Measurements from ENCODE around the gene RGS19. TPM values are rescaled to one million over a fixed set of nuclear protein-coding genes. Genes with fewer than 3 reads are reported as not detected.
A peak's percentile ranks its signal among the peaks of the same experiment; 100 is the strongest.

The RGS19 gene
- total RNA-seq, 1 experiment from 2014 or later = 29.3 TPM

DNA sequence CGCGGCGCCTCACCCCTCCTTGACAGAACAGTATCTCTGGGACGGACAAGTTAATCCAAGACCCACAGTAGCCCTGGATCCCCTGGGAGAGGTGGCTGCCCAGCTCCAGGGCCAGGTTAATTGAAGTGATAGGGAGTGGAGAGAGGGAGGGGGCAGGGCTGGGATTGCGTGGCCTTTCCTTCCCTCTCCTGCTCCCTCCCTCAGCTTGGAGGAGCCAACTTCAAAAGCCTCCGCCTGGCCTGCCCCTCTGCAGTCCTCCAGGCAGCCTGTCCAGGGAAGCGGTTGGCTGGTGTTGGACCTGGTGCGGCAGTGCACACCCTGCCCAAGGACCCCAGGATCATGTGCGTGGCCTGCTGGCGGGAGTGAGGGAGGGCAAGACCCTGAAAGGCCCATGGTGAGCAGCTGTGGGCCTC lies 43.4 kb downstream of the RGS19 start, which contains the start of gene C20orf204:
TSS of gene C20orf204 (plus strand) at position 250 of the 413 bp plus-strand sequence. CDS start at position 392, 142 bp downstream.
- DNase-seq (ENCODE audit: low spot score) = no peak

DNA sequence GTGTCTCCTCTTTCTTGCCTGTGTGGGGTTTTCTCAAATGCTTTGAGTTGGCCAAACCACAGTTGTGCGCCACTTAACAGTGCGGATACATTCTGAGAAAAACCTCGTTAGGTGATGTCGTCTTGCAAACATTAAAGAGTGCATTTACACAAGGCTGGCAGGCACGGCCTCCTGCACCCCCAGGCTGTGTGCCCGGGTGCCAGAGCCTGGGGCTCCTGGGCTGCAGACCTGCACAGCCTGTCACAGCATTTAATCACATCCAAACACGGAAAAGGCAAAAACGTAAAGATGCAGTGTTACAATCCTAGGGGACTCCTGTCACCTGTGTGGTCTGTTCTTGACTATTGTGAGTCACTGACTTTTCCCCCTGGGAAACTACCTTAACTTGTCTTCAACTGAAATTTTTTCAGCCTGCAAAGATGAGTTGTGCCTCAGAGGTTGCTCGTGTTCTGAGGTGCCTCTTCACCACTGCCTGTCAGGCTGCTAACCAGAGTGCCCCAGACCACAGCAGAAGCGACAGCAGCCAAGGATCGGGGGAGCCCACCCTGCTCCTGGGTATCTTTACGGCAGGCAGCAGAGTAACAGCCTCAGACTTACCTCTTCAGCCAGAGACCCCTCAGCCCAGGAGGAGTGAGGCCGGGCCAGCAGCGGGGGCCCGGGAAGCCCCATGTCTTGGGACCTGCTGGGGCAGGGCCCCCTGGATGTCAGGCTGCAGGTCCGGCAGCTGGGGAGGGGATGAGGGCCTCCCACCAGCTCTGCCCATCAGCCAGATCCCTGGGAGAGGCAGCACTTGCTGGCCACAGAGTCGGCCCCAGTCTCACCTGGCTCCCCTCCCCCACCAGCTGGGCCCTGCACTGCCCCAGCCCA lies 44.0 kb downstream of the RGS19 start:
- DNase-seq (ENCODE audit: low spot score) = no peak

DNA sequence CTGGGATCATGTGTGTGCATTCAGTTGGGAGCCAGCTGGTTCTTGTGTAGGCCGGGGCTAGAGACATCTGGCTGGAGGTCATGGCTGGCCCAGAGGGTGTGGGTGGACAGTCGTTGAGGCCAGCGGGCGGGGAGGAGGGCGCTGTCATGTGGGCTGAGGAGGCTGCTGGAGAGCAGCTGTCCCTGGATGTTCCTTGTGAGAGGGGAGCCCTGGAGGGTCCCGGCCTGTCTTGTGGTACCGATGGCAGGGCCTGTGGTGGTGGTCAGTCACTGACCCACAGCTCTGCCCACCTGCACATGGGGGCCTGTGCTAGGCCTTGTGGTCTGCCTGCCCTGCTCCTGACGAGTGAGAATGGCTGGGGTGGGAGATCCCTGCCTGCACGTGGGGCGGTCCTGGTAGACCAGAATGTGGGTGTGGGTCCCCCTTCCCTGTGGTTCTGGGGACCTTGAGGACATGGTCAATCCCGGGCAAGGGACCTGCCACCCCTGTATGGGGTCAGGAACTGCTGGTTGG lies 45.3 kb downstream of the RGS19 start:
- no peak for DNase-seq (ENCODE audit: low spot score)

DNA sequence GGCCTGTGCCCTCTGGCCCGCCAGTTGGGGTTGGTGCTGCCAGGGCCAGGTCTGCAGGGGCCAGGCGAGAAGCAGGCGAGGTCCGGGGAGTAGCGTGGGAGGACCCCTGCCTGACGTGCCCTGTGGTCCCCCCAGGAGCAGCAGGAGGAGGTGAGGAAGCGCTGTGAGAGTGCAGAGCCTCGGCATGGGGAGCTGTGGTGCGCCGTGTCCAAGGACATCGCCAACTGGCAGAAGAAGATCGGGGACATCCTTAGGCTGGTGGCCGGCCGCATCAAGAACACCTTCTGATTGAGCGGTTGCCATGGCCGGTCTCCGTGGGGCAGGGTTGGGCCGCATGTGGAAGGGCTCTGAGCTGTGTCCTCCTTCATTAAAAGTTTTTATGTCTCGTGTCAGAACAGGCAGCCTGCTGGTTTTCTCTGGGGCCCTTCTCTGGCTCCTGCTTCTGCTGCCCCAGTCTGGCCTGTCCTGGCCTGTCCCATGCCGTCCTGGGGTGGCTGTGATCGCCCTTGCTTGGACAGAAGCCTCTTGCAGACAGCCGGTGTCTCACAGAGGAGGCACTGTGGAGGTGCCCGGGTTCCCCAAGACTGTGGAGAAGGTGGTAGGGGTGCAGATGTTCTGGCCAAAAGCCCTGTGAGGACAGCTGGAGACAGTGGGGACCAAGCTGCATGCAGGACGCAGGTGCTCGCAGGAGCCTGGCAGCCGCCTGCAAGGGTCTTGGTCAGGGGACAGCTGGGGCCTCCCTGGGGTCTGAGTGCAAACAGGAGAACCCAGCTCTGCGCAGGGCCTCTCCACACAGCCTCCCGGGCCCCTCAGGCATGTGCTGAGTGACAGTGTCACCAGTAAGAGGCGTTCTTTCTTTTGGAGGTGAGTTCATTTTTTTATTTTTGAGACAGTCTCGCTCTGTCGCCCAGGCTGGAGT lies 46.4 kb downstream of the RGS19 start:
- no peak for DNase-seq (ENCODE audit: low spot score)

DNA sequence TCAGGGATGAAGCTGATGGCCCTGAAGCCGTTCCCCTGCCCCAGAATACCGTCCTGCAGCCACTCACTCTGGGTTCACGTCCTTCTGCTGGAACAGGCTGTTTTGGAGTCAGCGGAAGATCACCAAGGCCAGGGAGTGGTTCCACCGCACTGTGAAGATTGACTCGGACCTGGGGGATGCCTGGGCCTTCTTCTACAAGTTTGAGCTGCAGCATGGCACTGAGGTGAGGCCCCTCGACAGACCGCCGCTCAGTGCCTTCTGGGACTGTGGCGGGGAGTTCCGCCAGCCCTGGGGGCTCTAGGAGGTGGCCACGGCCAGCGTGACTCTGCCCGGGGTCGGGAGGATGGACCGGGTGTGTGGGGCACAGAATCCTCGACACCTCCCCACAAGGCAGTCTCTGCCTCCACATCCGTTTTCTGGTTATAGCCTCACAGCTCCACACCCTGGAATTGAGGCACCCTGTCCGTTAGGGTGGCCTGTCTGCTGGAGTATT lies 47.5 kb downstream of the RGS19 start:
- no peak for DNase-seq (ENCODE audit: low spot score)

DNA sequence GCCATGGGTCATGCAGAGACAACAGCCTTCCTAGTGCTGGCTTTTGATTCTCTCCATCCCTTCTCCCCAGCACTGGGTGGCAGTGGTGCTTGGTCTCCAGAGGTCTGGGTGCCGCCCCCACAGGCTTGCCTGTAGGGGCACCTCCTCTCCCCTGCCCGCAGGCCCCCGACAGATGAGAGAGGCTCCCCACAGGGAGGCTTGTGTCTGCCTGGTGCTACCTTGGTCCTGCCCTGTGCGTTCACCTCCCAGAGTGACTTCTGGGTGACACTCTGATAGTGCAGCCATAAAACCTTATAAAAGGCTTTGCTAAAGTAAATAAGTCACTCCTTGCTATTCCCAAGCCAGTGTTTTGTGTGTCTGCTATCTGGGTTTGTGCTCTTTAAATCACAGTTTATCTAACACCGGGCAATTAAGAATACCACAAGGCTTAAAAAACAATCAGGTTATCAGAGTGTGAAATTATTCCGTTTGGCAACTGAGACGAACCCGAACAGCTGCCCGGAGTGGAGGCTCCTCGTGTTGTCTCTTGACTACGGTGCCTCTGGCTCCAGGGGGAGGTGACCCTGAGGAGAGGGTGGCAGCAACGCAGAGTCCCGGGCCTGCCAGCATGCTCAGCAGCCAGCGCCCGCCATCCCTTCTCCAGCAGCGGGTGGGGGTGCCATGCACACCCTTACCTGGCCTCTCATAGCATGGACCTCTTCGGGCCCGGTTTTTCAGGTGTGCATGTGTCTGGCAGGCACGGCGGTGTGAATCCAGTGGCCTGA lies 48.8 kb downstream of the RGS19 start:
- DNase-seq (ENCODE audit: low spot score) = no peak

DNA sequence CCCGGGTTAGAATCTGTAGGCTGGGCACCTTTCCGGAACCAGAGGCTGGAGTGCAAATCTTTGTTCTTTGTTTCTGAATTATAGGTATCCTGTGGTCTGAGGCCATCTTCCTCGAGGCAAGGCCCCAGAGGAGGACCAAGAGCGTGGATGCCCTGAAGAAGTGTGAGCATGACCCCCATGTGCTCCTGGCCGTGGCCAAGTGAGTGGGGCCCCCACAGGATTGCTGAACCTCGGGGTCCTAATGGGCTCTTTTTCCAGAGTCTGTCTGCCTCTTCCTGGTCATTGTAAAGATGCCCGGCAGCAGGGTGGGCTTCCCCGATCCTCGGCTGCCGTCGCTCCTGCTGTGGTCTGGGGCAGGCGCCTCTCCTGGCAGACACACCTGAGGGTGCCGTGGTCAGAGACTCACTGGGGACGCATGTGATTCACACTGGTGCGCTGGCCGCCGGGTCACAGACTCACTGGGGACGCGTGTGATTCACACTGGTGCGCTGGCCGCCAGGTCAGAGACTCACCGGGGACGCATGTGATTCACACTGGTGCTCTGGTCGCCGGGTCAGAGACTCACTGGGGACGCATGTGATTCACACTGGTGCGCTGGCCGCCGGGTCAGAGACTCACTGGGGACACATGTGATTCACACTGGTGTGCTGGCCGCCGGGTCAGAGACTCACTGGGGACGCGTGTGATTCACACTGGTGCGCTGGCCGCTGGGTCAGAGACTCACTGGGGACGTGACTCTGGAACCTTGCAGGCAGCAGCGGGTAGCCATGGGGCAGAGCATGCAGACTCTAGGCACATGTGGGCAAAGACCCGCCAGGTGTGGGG lies 49.8 kb downstream of the RGS19 start:
- DNase-seq (ENCODE audit: low spot score) = peak; percentile 22

DNA sequence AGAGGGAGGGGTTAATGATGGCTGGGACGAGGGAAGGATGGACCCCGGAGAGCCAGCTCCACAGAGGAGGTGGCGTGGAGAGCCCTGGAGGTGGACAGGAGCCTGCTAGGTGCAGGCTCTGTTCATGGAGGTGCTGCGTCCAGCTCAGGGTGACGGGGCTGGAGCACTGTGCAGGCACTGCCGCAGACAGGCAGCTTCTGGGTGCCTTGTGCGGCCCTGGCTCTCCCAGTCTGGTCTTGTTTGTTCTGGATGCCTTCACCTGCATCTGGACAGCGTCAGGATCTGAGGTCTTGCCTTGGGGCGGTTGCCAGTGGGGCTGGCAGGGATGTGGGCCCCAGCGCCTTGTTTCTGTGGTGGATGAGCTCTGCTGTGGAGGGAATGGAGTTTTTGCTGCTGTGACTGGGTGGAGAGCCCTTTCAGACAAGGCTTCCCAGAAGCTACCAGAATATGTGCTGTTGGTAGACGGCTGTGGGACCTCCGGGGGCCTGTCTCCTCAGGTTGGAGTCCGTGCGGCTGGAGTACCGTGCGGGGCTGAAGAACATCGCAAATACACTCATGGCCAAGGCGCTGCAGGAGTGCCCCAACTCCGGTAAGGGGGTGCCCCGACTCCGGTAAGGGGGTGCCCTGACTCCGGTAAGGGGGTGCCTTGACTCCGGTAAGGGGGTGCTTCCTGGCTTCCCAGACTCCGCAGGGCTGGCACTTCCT lies 51.2 kb downstream of the RGS19 start:
- DNase-seq (ENCODE audit: low spot score) = no peak

DNA sequence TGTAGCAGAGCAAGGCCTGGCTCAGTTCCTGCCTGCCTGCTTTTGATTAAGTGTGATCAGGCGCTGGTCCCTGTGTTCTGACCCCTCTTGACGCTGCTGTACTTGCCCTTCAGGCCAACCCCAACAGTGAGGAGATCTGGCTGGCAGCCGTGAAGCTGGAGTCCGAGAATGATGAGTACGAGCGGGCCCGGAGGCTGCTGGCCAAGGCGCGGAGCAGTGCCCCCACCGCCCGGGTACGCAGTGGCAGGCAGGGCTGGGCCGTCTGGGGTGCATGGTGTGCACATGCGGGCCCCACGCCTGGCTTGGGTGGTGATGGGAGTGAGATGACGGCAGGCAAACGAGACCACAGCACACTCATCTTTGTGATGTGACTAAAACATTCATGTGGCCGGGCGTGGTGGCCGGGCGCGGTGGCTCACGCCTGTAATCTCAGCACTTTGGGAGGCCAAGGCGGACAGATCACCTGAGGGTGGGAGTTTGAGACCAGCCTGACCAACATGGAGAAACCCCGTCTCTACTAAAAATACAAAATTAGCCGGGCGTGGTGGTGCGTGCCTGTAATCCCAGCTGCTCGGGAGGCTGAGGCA lies 53.4 kb downstream of the RGS19 start:
- DNase-seq (ENCODE audit: low spot score) = no peak

DNA sequence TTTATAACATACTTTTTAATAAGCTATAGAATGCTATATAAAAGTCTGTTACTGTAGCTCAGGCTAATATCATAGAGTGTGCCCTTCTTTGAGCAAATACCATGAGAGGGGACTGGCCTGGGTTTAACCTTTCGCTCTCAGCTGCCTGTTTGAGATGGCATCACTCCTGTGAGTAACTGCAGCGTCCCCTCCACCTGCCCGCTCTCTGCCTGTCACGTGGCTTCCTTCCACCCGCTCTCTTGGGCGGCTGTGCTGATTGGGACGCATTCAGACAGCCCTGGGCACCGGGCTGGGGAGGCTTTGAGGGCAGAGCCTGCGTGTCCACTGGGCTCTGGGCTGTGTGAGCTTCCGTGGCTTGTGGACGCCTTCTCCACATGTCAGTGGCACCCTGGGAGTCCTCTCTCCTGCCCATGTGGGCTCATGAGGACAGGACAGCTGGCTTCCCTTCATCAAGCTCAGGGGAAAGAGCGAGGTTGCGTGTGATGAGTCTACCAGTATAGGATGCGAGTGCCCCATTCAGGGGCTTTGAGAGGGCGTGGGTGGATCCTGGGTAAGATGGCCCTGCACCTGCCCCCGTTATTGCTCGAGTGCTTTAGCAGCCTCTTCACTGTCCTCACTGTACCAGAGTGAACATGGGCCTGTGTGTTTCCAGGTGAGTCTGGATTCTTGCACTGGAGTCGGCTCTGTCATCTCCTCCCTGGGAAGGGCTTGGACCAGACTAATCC lies 54.1 kb downstream of the RGS19 start:
- no peak for DNase-seq (ENCODE audit: low spot score)

DNA sequence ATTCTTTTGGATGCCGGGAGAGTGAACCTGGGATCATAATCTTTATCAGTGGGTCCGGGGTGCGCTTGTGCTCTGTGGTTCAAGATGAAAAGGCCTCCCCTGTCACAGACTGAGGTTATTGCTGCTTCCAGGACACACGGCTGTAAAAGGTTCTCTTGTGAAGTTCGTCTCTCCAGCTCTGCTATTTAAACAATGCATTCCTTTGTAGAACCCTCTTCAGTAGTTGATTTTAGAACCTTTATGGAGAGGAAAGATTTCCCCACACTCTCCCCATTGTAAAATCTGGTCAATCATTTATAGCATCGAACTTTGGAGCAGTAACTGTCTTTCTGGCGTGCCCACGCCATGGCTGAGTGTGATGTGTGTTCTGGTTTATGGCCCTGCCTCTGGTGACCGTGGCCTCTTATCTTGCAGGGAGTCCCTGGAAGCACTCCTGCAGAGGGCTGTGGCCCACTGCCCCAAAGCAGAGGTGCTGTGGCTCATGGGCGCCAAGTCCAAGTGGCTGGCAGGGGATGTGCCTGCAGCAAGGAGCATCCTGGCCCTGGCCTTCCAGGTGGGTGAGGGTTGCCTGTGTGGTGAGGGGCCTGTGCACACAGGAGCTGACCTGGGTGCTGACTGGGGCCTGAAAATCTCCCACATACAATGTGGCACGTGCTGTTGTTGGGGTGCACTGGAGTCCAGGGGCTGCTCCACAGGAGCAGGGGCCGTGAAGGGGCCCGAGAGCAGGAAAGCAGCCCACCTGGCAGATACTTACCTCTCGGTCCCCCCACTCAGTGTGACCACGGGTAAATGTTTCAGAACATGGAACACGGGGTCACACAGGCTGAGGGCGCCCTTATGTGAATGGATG lies 55.0 kb downstream of the RGS19 start:
- no peak for DNase-seq (ENCODE audit: low spot score)

DNA sequence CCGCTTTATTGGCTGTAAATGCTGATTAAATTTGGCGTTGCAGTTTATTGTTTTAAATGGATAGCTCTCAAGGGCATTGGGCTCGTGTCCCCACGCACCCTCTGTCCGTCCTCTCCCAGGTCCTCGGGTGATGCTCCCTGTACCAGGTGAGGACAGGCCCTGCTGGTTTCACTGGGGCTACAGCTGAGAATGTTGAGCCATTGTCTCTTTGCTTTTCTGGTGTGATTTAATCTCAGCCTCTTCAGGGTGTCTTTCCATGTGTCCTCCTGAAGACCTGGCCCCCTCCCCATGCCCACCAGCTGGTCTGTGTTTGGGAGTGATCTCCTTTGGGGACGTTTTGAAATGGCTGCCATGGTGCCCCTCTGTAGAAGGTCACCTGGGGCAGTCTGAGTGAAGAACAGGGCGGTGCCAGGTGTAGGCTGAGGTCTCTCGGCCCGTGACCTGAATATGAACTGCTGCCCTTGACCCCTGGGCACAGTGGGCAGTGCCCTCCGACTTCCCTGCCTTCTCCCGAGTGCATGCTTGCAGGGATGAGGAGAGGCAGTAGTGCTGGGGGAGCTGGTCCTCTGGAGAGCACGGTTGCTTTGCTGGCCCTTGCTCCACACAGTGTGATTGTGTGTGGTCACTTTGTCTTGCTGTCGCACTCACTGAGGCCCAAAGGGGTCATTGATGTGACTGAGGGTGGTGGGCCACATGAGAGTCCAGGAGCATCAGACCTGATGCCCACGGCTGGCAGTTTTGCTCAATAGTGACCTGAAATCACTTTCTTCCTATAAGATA lies 55.8 kb downstream of the RGS19 start:
- no peak for DNase-seq (ENCODE audit: low spot score)

Other genes with a start within 250 kb of the RGS19 start
- gene ZBTB46, start 248.3 kb downstream of the RGS19 start, total RNA-seq (2014; rRNA removed; shearing (Covaris generic)) = 6.8 and 10.3 TPM in 2 replicates
- gene ABHD16B, start 218.0 kb downstream of the RGS19 start, total RNA-seq (2014; rRNA removed; shearing (Covaris generic)) = not detected in 2 replicates
- 149 and 174 TPM in 2 replicates for gene TPD52L2, start 214.2 kb downstream of the RGS19 start, total RNA-seq (2014; rRNA removed; shearing (Covaris generic))
- gene DNAJC5, start 184.4 kb downstream of the RGS19 start, total RNA-seq (2014; rRNA removed; shearing (Covaris generic)) = 48.1 and 50.2 TPM in 2 replicates
- 27.2 and 27.6 TPM in 2 replicates for gene UCKL1, start 123.1 kb downstream of the RGS19 start, total RNA-seq (2014; rRNA removed; shearing (Covaris generic))
- gene ZNF512B, start 109.6 kb downstream of the RGS19 start, total RNA-seq (2014; rRNA removed; shearing (Covaris generic)) = 16.8 and 17.0 TPM in 2 replicates
- 0.77 TPM in 1 of 2 replicates, not detected in the other for gene SAMD10, start 99.9 kb downstream of the RGS19 start, total RNA-seq (2014; rRNA removed; shearing (Covaris generic))
- 74.2 and 74.7 TPM in 2 replicates for gene PRPF6, start 98.4 kb downstream of the RGS19 start, total RNA-seq (2014; rRNA removed; shearing (Covaris generic))
- gene C20orf204, start 43.3 kb downstream of the RGS19 start, total RNA-seq (2014; rRNA removed; shearing (Covaris generic)) = 0.89 and 1.2 TPM in 2 replicates
- gene SOX18, start 29.9 kb downstream of the RGS19 start, total RNA-seq (2014; rRNA removed; shearing (Covaris generic)) = 0.21 and 1.9 TPM in 2 replicates
- gene TCEA2, start 16.3 kb downstream of the RGS19 start, total RNA-seq (2014; rRNA removed; shearing (Covaris generic)) = 52.7 and 58.3 TPM in 2 replicates
- gene OPRL1, start 564 bp upstream of the RGS19 start, total RNA-seq (2014; rRNA removed; shearing (Covaris generic)) = 0.81 and 1.2 TPM in 2 replicates
- 0.24 TPM in 1 of 2 replicates, not detected in the other for gene LKAAEAR1, start 4.9 kb upstream of the RGS19 start, total RNA-seq (2014; rRNA removed; shearing (Covaris generic))
- gene NPBWR2, start 28.0 kb upstream of the RGS19 start, total RNA-seq (2014; rRNA removed; shearing (Covaris generic)) = not detected in 2 replicates
- gene MYT1, start 84.9 kb upstream of the RGS19 start, total RNA-seq (2014; rRNA removed; shearing (Covaris generic)) = 2.4 TPM in 2 replicates
- 42.4 and 78.3 TPM in 2 replicates for gene PCMTD2, start 176.2 kb upstream of the RGS19 start, total RNA-seq (2014; rRNA removed; shearing (Covaris generic))